Muscle layer of duodenum (tissue), 2 donors: ENCODE measurements around the gene PRXL2B.

Experiments used
- H3K27ac ChIP-seq: one replicate; pipeline ENCODE4 v1.7.0; 2013; ENCODE audit warnings: mild to moderate bottlenecking, low read length
- H3K27me3 ChIP-seq: one replicate; pipeline ENCODE4 v1.7.0; 2013; ENCODE audit warnings: low read depth, mild to moderate bottlenecking, control low read depth, low read length
- H3K36me3 ChIP-seq, 2 donors: one replicate each; pipeline ENCODE4 v1.7.0; 2013; ENCODE audit warnings: low read length in 2 of 2, control low read depth in 1 of 2, mild to moderate bottlenecking in 1 of 2; ENCODE audit not compliant: insufficient read depth in 2 of 2, control insufficient read depth in 1 of 2
- H3K4me1 ChIP-seq, 2 donors: one replicate each; pipeline ENCODE4 v1.7.0; 2013; ENCODE audit warnings: low read length in 2 of 2, mild to moderate bottlenecking in 2 of 2, control low read depth in 1 of 2, moderate library complexity in 1 of 2; ENCODE audit not compliant: insufficient read depth in 2 of 2, control insufficient read depth in 1 of 2
- H3K4me3 ChIP-seq, 2 donors: one replicate each; pipeline ENCODE4 v1.7.0; 2013; ENCODE audit warnings: low read length in 2 of 2, low read depth in 1 of 2, mild to moderate bottlenecking in 1 of 2
- H3K9me3 ChIP-seq, 2 donors: one replicate each; pipeline ENCODE4 v1.7.0; 2013; ENCODE audit warnings: low read length in 2 of 2, control low read depth in 1 of 2, mild to moderate bottlenecking in 1 of 2; ENCODE audit not compliant: control insufficient read depth in 1 of 2
- donor health status: healthy.

Gene PRXL2B

GRCh38 chr1:2583331-2583791 lies 3.2 kb upstream of the PRXL2B start:
- Histone ChIP-seq H3K4me1 (peaks cover 0 to 34% of the 10 kb centered on the region in 2 donors), H3K27me3 (no peaks in the 10 kb centered on the region), H3K9me3 (no peaks in the 10 kb centered on the region), H3K27ac (no peak overlapping the region), H3K36me3 (no peaks in the 10 kb centered on the region), H3K4me3 (no peak overlapping the region)

GRCh38 chr1:2583871-2584351 lies 2.7 kb upstream of the PRXL2B start:
- no peaks in the 10 kb centered on the region for H3K27me3 ChIP-seq
- H3K4me3 ChIP-seq: no peak overlapping the region
- peaks cover 0 to 34% of the 10 kb centered on the region in 2 donors for H3K4me1 ChIP-seq
- no peak overlapping the region for H3K27ac ChIP-seq
- H3K36me3 ChIP-seq: peaks cover 0 to 2% of the 10 kb centered on the region in 2 donors
- H3K9me3 ChIP-seq: no peaks in the 10 kb centered on the region

GRCh38 chr1:2584686-2585317 lies 1.8 kb upstream of the PRXL2B start:
- Histone ChIP-seq H3K4me1 (peaks cover 0 to 34% of the 10 kb centered on the region in 2 donors), H3K9me3 (no peaks in the 10 kb centered on the region), H3K27ac (peak overlapping the region; percentile 97), H3K4me3 (peak overlapping the region in 1 of 2 donors; percentile 82), H3K27me3 (no peaks in the 10 kb centered on the region), H3K36me3 (peaks cover 0 to 10% of the 10 kb centered on the region in 2 donors)

GRCh38 chr1:2585318-2586092 lies 1.1 kb upstream of the PRXL2B start:
- peaks cover 0 to 10% of the 10 kb centered on the region in 2 donors for H3K36me3 ChIP-seq
- H3K4me1 ChIP-seq: peaks cover 0 to 34% of the 10 kb centered on the region in 2 donors
- H3K27ac ChIP-seq: peak overlapping the region; percentile 97
- H3K27me3 ChIP-seq: no peaks in the 10 kb centered on the region
- H3K9me3 ChIP-seq: no peaks in the 10 kb centered on the region
- peak overlapping the region; percentile 80 to 82 for H3K4me3 ChIP-seq

- Histone ChIP-seq H3K27me3 (no peaks in the 10 kb centered on the region), H3K27ac (no peak overlapping the region), H3K36me3 (peaks cover 0 to 10% of the 10 kb centered on the region in 2 donors), H3K9me3 (no peaks in the 10 kb centered on the region), H3K4me1 (peaks cover 0 to 34% of the 10 kb centered on the region in 2 donors), H3K4me3 (peak overlapping the region; percentile 64 to 82)
Observed at GRCh38 chr1:2587071-2587859, 688 bp downstream of the PRXL2B start.

- Histone ChIP-seq H3K36me3 (peaks cover 0 to 10% of the 10 kb centered on the region in 2 donors), H3K27ac (no peak overlapping the region), H3K9me3 (no peaks in the 10 kb centered on the region), H3K27me3 (no peaks in the 10 kb centered on the region), H3K4me1 (peaks cover 0 to 34% of the 10 kb centered on the region in 2 donors), H3K4me3 (peak overlapping the region; percentile 64 to 82)
Observed at GRCh38 chr1:2587860-2588571, 1.4 kb downstream of the PRXL2B start.

GRCh38 chr1:2588661-2589430 lies 2.3 kb downstream of the PRXL2B start:
- no peaks in the 10 kb centered on the region for H3K27me3 ChIP-seq
- H3K4me1 ChIP-seq: peaks cover 0 to 31% of the 10 kb centered on the region in 2 donors
- no peaks in the 10 kb centered on the region for H3K9me3 ChIP-seq
- no peak overlapping the region for H3K27ac ChIP-seq
- peaks cover 0 to 10% of the 10 kb centered on the region in 2 donors for H3K36me3 ChIP-seq
- no peak overlapping the region for H3K4me3 ChIP-seq

GRCh38 chr1:2589431-2590232 lies 3.1 kb downstream of the PRXL2B start:
- Histone ChIP-seq H3K27ac (no peak overlapping the region), H3K36me3 (peaks cover 0 to 10% of the 10 kb centered on the region in 2 donors), H3K27me3 (no peaks in the 10 kb centered on the region), H3K9me3 (no peaks in the 10 kb centered on the region), H3K4me3 (no peak overlapping the region), H3K4me1 (peaks cover 0 to 28% of the 10 kb centered on the region in 2 donors)

GRCh38 chr1:2590233-2591141 lies 3.9 kb downstream of the PRXL2B start:
- Histone ChIP-seq H3K27ac (no peak overlapping the region), H3K36me3 (peaks cover 0 to 10% of the 10 kb centered on the region in 2 donors), H3K4me3 (no peak overlapping the region), H3K27me3 (no peaks in the 10 kb centered on the region), H3K9me3 (no peaks in the 10 kb centered on the region), H3K4me1 (peaks cover 0 to 19% of the 10 kb centered on the region in 2 donors)
